DND-41 (cell line): ENCODE results near the gene DNAI4.

ENCODE experiments used
- ATAC-seq: fragments of 200-7000 bp; cut with Tn5 transposase; 3 replicates; pipeline ENCODE4 v1.9.1; 2021; ENCODE audit warnings: low read depth; ENCODE audit not compliant: insufficient read depth
- DNase-seq: peaks from one replicate; pipeline ENCODE4 v3.0.0-alpha.2; 2020
- H2AFZ ChIP-seq: 2 replicates; pipeline ENCODE4 v1.6.0; 2012; ENCODE audit warnings: low read depth, low read length
- H3K27ac ChIP-seq: 2 replicates; pipeline ENCODE4 v1.5.1; 2012; ENCODE audit warnings: low read length, inconsistent platforms
- H3K27me3 ChIP-seq: fragments of 200-600 bp; sonication (generic); 2 replicates; pipeline ENCODE4 v1.6.0; 2012; ENCODE audit warnings: low read length, mild to moderate bottlenecking, inconsistent platforms; ENCODE audit not compliant: insufficient read depth, poor library complexity
- H3K36me3 ChIP-seq: 2 replicates; pipeline ENCODE4 v1.5.1; 2012; ENCODE audit warnings: low read length, inconsistent platforms; ENCODE audit not compliant: insufficient read depth
- H3K4me1 ChIP-seq: 2 replicates; pipeline ENCODE4 v1.5.1; 2012; ENCODE audit warnings: mild to moderate bottlenecking, low read length; ENCODE audit not compliant: insufficient read depth
- H3K4me2 ChIP-seq: 2 replicates; pipeline ENCODE4 v1.6.0; 2012; ENCODE audit warnings: mild to moderate bottlenecking, moderate library complexity, low read length, inconsistent platforms; ENCODE audit not compliant: insufficient read depth
- H3K4me3 ChIP-seq, 2 experiments: fragments of 200-600 bp in 1 of 2; shearing (Covaris generic) in 1 of 2; 2 replicates each; pipeline ENCODE4 v1.5.1; 2012 to 2016; ENCODE audit warnings: inconsistent platforms in 2 of 2, low read length in 2 of 2, mild to moderate bottlenecking in 2 of 2, low read depth in 1 of 2, moderate library complexity in 1 of 2
- H3K79me2 ChIP-seq: 2 replicates; pipeline ENCODE4 v1.6.0; 2012; ENCODE audit warnings: low read length, inconsistent platforms; ENCODE audit not compliant: insufficient read depth
- H3K9ac ChIP-seq: 2 replicates; pipeline ENCODE4 v1.6.0; 2012; ENCODE audit warnings: low read depth, mild to moderate bottlenecking, inconsistent platforms, low read length, moderate library complexity
- H3K9me3 ChIP-seq: 2 replicates; pipeline ENCODE4 v1.5.1; 2012; ENCODE audit warnings: low read length, moderate library complexity, mild to moderate bottlenecking, inconsistent platforms; ENCODE audit not compliant: insufficient read depth, severe bottlenecking
- H4K20me1 ChIP-seq: 2 replicates; pipeline ENCODE4 v1.6.0; 2012; ENCODE audit warnings: low read length; ENCODE audit not compliant: insufficient read depth
- CTCF ChIP-seq: IDR thresholded peaks from 2 replicates; pipeline ENCODE4 v1.5.1; 2012; ENCODE audit warnings: borderline replicate concordance, low read length, moderate library complexity, mild to moderate bottlenecking; ENCODE audit not compliant: poor library complexity, severe bottlenecking; ENCODE audit errors: extremely low read depth
- EZH2 ChIP-seq: IDR thresholded peaks from 3 replicates; pipeline ENCODE4 v1.6.1; 2012; ENCODE audit warnings: borderline replicate concordance, low read depth, mild to moderate bottlenecking, moderate library complexity, low read length, inconsistent platforms; ENCODE audit not compliant: severe bottlenecking

DNAI4 gene

DNA sequence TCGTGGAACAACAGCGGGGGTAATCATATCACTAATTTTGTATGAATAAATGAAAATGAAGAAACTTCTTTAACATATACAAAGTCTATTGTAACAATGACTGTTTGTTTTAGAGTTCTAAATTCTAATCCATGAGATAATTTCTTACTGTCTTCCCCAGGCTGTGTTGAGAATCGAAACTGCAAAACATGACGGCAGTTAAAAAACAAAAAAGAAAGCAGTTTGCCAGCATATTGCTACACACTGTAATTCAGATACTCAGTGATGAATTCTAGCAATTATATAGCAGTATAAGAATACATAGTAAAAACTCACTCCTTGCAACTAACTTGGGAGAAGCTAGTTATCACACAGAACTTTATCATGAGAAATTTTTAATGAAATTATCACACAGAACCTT is 145.7 kb downstream of the DNAI4 start:
- H3K27me3 ChIP-seq, result no peaks in the 10 kb centered on the region
- H3K4me2 ChIP-seq, result no peak overlapping the region
- no peak overlapping the region for H3K9ac ChIP-seq
- no peak overlapping the region for H3K27ac ChIP-seq
- ATAC-seq (no peak), DNase-seq (no peak)
- H3K36me3 ChIP-seq, result no peaks in the 10 kb centered on the region
- no peaks in the 10 kb centered on the region for H3K79me2 ChIP-seq
- no peaks in the 10 kb centered on the region for H3K4me1 ChIP-seq
- no peak for TF ChIP-seq CTCF
- TF ChIP-seq EZH2, result no peak
- H3K9me3 ChIP-seq, result no peaks in the 10 kb centered on the region
- H4K20me1 ChIP-seq, result no peaks in the 10 kb centered on the region
- H3K4me3 ChIP-seq, result no peak overlapping the region
- H2AFZ ChIP-seq, result no peak overlapping the region

GRCh38 chr1:66778266-66778665 is 146.4 kb downstream of the DNAI4 start:
- Histone ChIP-seq H2AFZ (no peak overlapping the region), H3K4me1 (no peaks in the 10 kb centered on the region), H3K4me3 (no peak overlapping the region), H3K9ac (no peak overlapping the region), H4K20me1 (no peaks in the 10 kb centered on the region), H3K9me3 (no peaks in the 10 kb centered on the region), H3K36me3 (no peaks in the 10 kb centered on the region), H3K27me3 (no peaks in the 10 kb centered on the region), H3K4me2 (no peak overlapping the region), H3K79me2 (no peaks in the 10 kb centered on the region), H3K27ac (no peak overlapping the region)
- no peak for DNase-seq
- no peak for TF ChIP-seq EZH2
- TF ChIP-seq CTCF, result no peak
- ATAC-seq, result no peak

- DNase-seq, result no peak
These were observed 146.8 kb downstream of the DNAI4 start for GRCh38 chr1:66777831-66778230.

More at GRCh38 chr1:66777831-66778230, 146.8 kb downstream of the DNAI4 start:
- no peak overlapping the region for H3K27ac ChIP-seq
- no peaks in the 10 kb centered on the region for H3K36me3 ChIP-seq
- no peak overlapping the region for H2AFZ ChIP-seq
- no peaks in the 10 kb centered on the region for H3K27me3 ChIP-seq
- ATAC-seq, result no peak
- TF ChIP-seq CTCF (no peak), EZH2 (no peak)
- H3K9me3 ChIP-seq, result no peaks in the 10 kb centered on the region
- no peak overlapping the region for H3K4me3 ChIP-seq
- H3K79me2 ChIP-seq, result no peaks in the 10 kb centered on the region
- H3K4me2 ChIP-seq, result no peak overlapping the region
- no peak overlapping the region for H3K9ac ChIP-seq
- no peaks in the 10 kb centered on the region for H3K4me1 ChIP-seq
- no peaks in the 10 kb centered on the region for H4K20me1 ChIP-seq
